CD4-positive, CD25-positive, alpha-beta regulatory T cell (primary cell): ENCODE results near the gene KNDC1. TPM values are rescaled to one million over a fixed set of nuclear protein-coding genes. Genes with fewer than 3 reads are reported as not detected.
"Not testable (repeated sequence)": the region's sequence is repeated elsewhere in the genome, so short reads cannot be mapped to it uniquely, and the experiment has no call there.

Source experiments
- ATAC-seq, 2 donors: fragments of 150-1000 bp; cut with Tn5 transposase; one replicate each; pipeline ENCODE4 v1.10.0; 2021; ENCODE audit warnings: low read depth in 2 of 2, moderate number of reproducible peaks in 2 of 2, moderate library complexity in 1 of 2
- DNase-seq, 3 donors: peaks; one replicate each; pipeline versions ENCODE4 v3.0.0 to v3.0.0-alpha.2; 2012 to 2022; ENCODE audit warnings: mixed read lengths in 1 of 3
- H3K27ac ChIP-seq: one replicate; pipeline ENCODE4 v1.7.0; 2013; ENCODE audit warnings: mild to moderate bottlenecking, low read length; ENCODE audit not compliant: insufficient read depth, poor library complexity, severe bottlenecking
- H3K27me3 ChIP-seq: one replicate; pipeline ENCODE4 v1.7.0; 2013; ENCODE audit warnings: low read length; ENCODE audit not compliant: control insufficient read depth, insufficient read depth
- H3K36me3 ChIP-seq: one replicate; pipeline ENCODE4 v1.7.0; 2013; ENCODE audit warnings: mild to moderate bottlenecking, low read length, moderate library complexity; ENCODE audit not compliant: control insufficient read depth, insufficient read depth
- H3K4me1 ChIP-seq: 2 replicates; pipeline ENCODE4 v1.7.0; 2013; ENCODE audit warnings: mild to moderate bottlenecking, low read length; ENCODE audit not compliant: insufficient read depth, control insufficient read depth, poor library complexity, severe bottlenecking
- H3K4me3 ChIP-seq: one replicate; pipeline ENCODE4 v1.7.0; 2013; ENCODE audit warnings: low read depth, mild to moderate bottlenecking, low read length, moderate library complexity
- H3K9me3 ChIP-seq, 2 experiments: 1 replicate in 1 of 2; 2 replicates in 1 of 2; pipeline ENCODE4 v1.7.0; 2013; ENCODE audit warnings: low read length in 2 of 2, mild to moderate bottlenecking in 1 of 2, moderate library complexity in 1 of 2; ENCODE audit not compliant: control insufficient read depth in 2 of 2
- H3K27ac Mint-ChIP-seq, 3 donors: one replicate each; pipeline ENCODE4 v1.8.0; 2020 to 2022; ENCODE audit warnings: mild to moderate bottlenecking in 3 of 3, mixed read lengths in 3 of 3, moderate library complexity in 2 of 3
- H3K27me3 Mint-ChIP-seq: one replicate; pipeline ENCODE4 v1.8.0; 2022; ENCODE audit warnings: mild to moderate bottlenecking, mixed read lengths
- H3K36me3 Mint-ChIP-seq: one replicate; pipeline ENCODE4 v1.8.0; 2020; ENCODE audit warnings: mixed read lengths
- H3K4me1 Mint-ChIP-seq, 4 donors: one replicate each; pipeline ENCODE4 v1.8.0; 2020 to 2022; ENCODE audit warnings: mixed read lengths in 4 of 4, mild to moderate bottlenecking in 1 of 4
- H3K4me3 Mint-ChIP-seq, 4 donors: one replicate each; pipeline ENCODE4 v1.8.0; 2020 to 2022; ENCODE audit warnings: mild to moderate bottlenecking in 4 of 4, mixed read lengths in 4 of 4, moderate library complexity in 3 of 4
- H3K9me3 Mint-ChIP-seq, 7 donors: one replicate each; pipeline ENCODE4 v1.8.0; 2020 to 2022; ENCODE audit warnings: mixed read lengths in 7 of 7, mild to moderate bottlenecking in 3 of 7, moderate library complexity in 2 of 7
- polyA plus RNA-seq, 4 donors: library from polyadenylated mRNA; unstranded; fragments of 300-500 nt; fragmentation: Illumina TruSeq; gene quantifications; one replicate each; pipeline ENCODE4 v1.2.3, GENCODE V29; 2021
- total RNA-seq: library from RNA; stranded (reverse); gene quantifications from one replicate; pipeline ENCODE4 v1.2.3, GENCODE V29; 2022

The KNDC1 gene
- total and polyA plus RNA-seq, 5 donors from 2014 or later = 1.1 TPM; not detected in 4

- no peaks in the 10 kb centered on the region for H3K27me3 ChIP-seq
- Mint-ChIP-seq H3K27ac (no peak overlapping the region), H3K27me3 (no peaks in the 10 kb centered on the region), H3K9me3 (peaks cover 0 to 3% (median 0%) of the 10 kb centered on the region in 7 donors), H3K4me1 (no peaks in the 10 kb centered on the region), H3K36me3 (no peaks in the 10 kb centered on the region), H3K4me3 (no peak overlapping the region)
- no peak overlapping the region for H3K27ac ChIP-seq
- no peaks in the 10 kb centered on the region for H3K9me3 ChIP-seq
- no peaks in the 10 kb centered on the region for H3K36me3 ChIP-seq
- no peaks in the 10 kb centered on the region for H3K4me1 ChIP-seq
- no peak overlapping the region for H3K4me3 ChIP-seq
- no peak for DNase-seq
- ATAC-seq = no peak
Measured at GRCh38 chr10:133131734-133132472, 28.1 kb upstream of the KNDC1 start.

GRCh38 chr10:133132473-133133291 is 27.3 kb upstream of the KNDC1 start:
- no peaks in the 10 kb centered on the region for H3K9me3 ChIP-seq
- no peak overlapping the region for H3K27ac ChIP-seq
- no peaks in the 10 kb centered on the region for H3K27me3 ChIP-seq
- H3K36me3 Mint-ChIP-seq = no peaks in the 10 kb centered on the region
- no peak for ATAC-seq
- no peak overlapping the region for H3K27ac Mint-ChIP-seq
- H3K4me1 Mint-ChIP-seq = no peaks in the 10 kb centered on the region
- peaks cover 0 to 3% (median 0%) of the 10 kb centered on the region in 7 donors for H3K9me3 Mint-ChIP-seq
- no peak overlapping the region for H3K4me3 Mint-ChIP-seq
- H3K27me3 Mint-ChIP-seq = no peaks in the 10 kb centered on the region
- no peaks in the 10 kb centered on the region for H3K36me3 ChIP-seq
- no peak for DNase-seq
- no peaks in the 10 kb centered on the region for H3K4me1 ChIP-seq
- no peak overlapping the region for H3K4me3 ChIP-seq

- no peaks in the 10 kb centered on the region for H3K27me3 Mint-ChIP-seq
- Histone ChIP-seq H3K4me1 (no peaks in the 10 kb centered on the region), H3K27me3 (no peaks in the 10 kb centered on the region), H3K4me3 (no peak overlapping the region), H3K36me3 (no peaks in the 10 kb centered on the region), H3K27ac (no peak overlapping the region), H3K9me3 (no peaks in the 10 kb centered on the region)
- H3K4me1 Mint-ChIP-seq = no peaks in the 10 kb centered on the region
- no peak overlapping the region for H3K4me3 Mint-ChIP-seq
- ATAC-seq (no peak), DNase-seq (no peak)
- no peak overlapping the region for H3K27ac Mint-ChIP-seq
- H3K36me3 Mint-ChIP-seq = no peaks in the 10 kb centered on the region
- peaks cover 0 to 3% (median 0%) of the 10 kb centered on the region in 7 donors for H3K9me3 Mint-ChIP-seq
Measured at GRCh38 chr10:133133471-133134231, 26.4 kb upstream of the KNDC1 start.

- no peaks in the 10 kb centered on the region for H3K4me1 ChIP-seq
- Mint-ChIP-seq H3K4me3 (no peak overlapping the region), H3K27ac (no peak overlapping the region), H3K4me1 (no peaks in the 10 kb centered on the region), H3K9me3 (peaks cover 0 to 3% (median 0%) of the 10 kb centered on the region in 7 donors), H3K36me3 (no peaks in the 10 kb centered on the region), H3K27me3 (no peaks in the 10 kb centered on the region)
- no peak overlapping the region for H3K27ac ChIP-seq
- ATAC-seq = no peak
- no peaks in the 10 kb centered on the region for H3K36me3 ChIP-seq
- no peak overlapping the region for H3K4me3 ChIP-seq
- H3K27me3 ChIP-seq = no peaks in the 10 kb centered on the region
- no peaks in the 10 kb centered on the region for H3K9me3 ChIP-seq
- DNase-seq = no peak
Measured at GRCh38 chr10:133134411-133135115, 25.5 kb upstream of the KNDC1 start.

- Histone ChIP-seq H3K9me3 (no peaks in the 10 kb centered on the region), H3K36me3 (no peaks in the 10 kb centered on the region), H3K4me3 (no peak overlapping the region), H3K4me1 (no peaks in the 10 kb centered on the region), H3K27me3 (no peaks in the 10 kb centered on the region), H3K27ac (no peak overlapping the region)
- Mint-ChIP-seq H3K9me3 (peaks cover 0 to 3% (median 0%) of the 10 kb centered on the region in 7 donors), H3K4me3 (no peak overlapping the region), H3K36me3 (no peaks in the 10 kb centered on the region), H3K27ac (no peak overlapping the region), H3K4me1 (no peaks in the 10 kb centered on the region), H3K27me3 (no peaks in the 10 kb centered on the region)
- no peak for DNase-seq
- no peak for ATAC-seq
Measured at GRCh38 chr10:133135116-133135465, 24.9 kb upstream of the KNDC1 start.

GRCh38 chr10:133137486-133138145 is 22.4 kb upstream of the KNDC1 start:
- not testable (repeated sequence) for H3K4me3 ChIP-seq, ATAC-seq, H3K36me3 Mint-ChIP-seq, H3K4me1 Mint-ChIP-seq, H3K27me3 ChIP-seq, H3K27me3 Mint-ChIP-seq, H3K27ac ChIP-seq, H3K9me3 ChIP-seq, H3K9me3 Mint-ChIP-seq, H3K27ac Mint-ChIP-seq, H3K36me3 ChIP-seq, H3K4me3 Mint-ChIP-seq, H3K4me1 ChIP-seq, DNase-seq

GRCh38 chr10:133139551-133140065 is 20.4 kb upstream of the KNDC1 start:
- H3K9me3 Mint-ChIP-seq = peaks cover 0 to 1% (median 0%) of the 10 kb centered on the region in 7 donors
- peaks cover 6% of the 10 kb centered on the region for H3K27me3 Mint-ChIP-seq
- no peaks in the 10 kb centered on the region for H3K36me3 Mint-ChIP-seq

More at GRCh38 chr10:133139551-133140065, 20.4 kb upstream of the KNDC1 start:
- Histone ChIP-seq H3K27me3 (no peaks in the 10 kb centered on the region), H3K4me1 (no peaks in the 10 kb centered on the region), H3K27ac (no peak overlapping the region), H3K36me3 (no peaks in the 10 kb centered on the region), H3K9me3 (no peaks in the 10 kb centered on the region), H3K4me3 (no peak overlapping the region)
- DNase-seq = no peak
- Mint-ChIP-seq H3K4me3 (no peak overlapping the region), H3K27ac (no peak overlapping the region), H3K4me1 (peaks cover 0 to 8% (median 5%) of the 10 kb centered on the region in 4 donors)
- ATAC-seq = no peak
